Fibroblast of upper back skin (primary cell): ENCODE data around the gene C1D.
A peak's percentile ranks its signal among the peaks of the same experiment; 100 is the strongest.
"Not testable (repeated sequence)": the region's sequence is repeated elsewhere in the genome, so short reads cannot be mapped to it uniquely, and the experiment has no call there.

Experiments used
- DNase-seq: peaks from one replicate; pipeline ENCODE4 v3.0.0-alpha.2; 2013

The C1D gene, protein sequence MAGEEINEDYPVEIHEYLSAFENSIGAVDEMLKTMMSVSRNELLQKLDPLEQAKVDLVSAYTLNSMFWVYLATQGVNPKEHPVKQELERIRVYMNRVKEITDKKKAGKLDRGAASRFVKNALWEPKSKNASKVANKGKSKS

GRCh38 chr2:68062680-68063387 lies at the start of gene C1D:
Gene C1D (minus strand): TSS chr2:68063004. CDS start chr2:68047310, 15,694 bp downstream.
- DNase-seq, result peak; percentile 89

GRCh38 chr2:68110102-68110501 lies 47.3 kb upstream of the C1D start:
- no peak for DNase-seq

GRCh38 chr2:68108120-68108519 lies 45.3 kb upstream of the C1D start:
- no peak for DNase-seq

DNA sequence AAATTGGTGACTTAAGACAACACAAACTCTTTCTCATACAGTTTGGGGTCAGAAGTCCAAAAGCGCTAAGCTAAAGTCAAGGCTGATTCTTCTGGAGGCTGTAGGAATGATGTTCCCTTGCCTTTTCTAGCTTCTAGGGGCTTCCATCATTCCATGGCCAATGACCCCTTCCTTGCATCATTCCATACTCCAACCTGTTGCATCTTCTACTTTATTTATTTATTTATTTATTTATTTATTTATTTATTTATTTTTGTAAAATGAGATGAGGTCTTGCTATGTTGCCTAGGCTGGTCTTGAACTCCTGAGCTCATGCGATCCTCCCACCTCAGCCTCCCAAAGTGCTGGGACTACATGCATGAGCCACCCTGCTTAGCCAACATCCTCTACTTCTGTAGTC lies 44.7 kb upstream of the C1D start:
- DNase-seq, result no peak

GRCh38 chr2:68104111-68104835 lies 41.5 kb upstream of the C1D start:
- no peak for DNase-seq

- peak; percentile 50 for DNase-seq
Observed at GRCh38 chr2:68103709-68104055, 40.9 kb upstream of the C1D start.

DNA sequence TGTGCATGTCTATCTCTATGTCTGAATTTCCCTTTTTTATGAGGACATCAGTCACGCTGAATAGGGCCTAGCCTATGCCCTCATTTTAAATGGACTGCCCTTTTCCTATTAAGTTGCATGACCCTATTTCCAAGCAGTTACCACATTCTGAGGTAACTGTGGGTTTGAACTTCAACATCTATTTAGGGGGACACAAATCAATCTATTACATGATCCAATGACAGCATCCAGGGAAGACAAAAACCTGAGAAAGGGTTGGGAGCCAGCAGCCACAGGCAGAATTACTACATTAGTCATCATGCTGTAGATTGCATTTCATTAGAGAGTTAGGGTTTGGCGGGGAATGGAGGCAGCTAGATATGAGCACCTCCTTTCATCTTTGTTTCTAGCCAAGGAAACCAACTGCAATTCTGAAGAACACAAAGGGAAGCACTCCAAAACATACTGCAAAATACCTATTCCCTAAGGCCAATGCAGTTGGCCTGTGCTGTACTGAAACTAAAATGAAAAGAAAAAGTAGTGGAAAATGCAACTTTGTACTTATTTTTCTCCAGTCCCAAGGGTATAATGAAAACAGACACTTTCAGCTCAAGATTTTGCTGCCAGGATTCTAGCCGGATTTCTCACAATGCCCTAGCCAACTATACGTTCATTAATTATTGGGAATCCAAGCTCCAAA lies 40.4 kb upstream of the C1D start:
- DNase-seq, result peak; percentile 84

- DNase-seq, result no peak
Observed at GRCh38 chr2:68100189-68100588, 37.4 kb upstream of the C1D start.

DNA sequence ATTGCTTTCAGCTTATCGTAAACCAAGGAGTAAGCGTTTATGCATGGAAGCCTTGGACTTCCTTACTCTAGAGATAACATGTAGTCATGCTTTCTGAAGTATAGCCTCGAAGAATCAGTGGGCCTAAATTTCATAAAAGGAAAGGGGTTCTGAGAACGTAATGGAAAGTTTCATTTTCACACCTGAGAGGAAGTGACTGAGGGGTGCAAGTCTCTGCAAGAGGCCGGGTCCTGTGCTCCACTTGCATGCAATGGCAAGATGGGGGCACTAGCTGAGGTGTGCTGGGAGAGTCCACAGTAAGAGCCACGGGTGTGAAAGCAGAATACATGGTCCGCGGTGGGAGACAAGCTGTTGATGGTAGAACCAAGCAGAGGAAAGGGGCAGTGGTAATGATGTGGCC lies 36.5 kb upstream of the C1D start:
- no peak for DNase-seq

GRCh38 chr2:68098291-68098797 lies 35.5 kb upstream of the C1D start:
- no peak for DNase-seq

DNA sequence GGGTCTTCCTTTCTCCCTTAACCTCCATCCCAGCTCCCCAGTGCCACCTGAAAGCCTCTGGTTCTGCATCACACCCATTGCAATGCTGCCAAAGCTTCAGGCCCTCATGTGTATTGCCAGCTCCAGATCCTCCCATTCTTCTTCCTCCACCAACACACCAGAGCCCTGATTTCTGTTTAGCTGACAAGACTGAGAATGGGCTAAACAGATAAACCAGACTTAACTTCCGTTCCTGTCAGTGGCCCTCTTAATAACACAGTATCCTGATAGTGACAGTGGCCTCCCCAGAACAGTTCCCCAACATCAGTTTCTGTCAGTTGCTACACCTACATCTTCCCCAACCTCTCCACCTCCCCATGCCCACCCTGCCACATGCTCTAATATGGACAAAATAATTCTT lies 31.3 kb upstream of the C1D start:
- DNase-seq, result no peak

DNA sequence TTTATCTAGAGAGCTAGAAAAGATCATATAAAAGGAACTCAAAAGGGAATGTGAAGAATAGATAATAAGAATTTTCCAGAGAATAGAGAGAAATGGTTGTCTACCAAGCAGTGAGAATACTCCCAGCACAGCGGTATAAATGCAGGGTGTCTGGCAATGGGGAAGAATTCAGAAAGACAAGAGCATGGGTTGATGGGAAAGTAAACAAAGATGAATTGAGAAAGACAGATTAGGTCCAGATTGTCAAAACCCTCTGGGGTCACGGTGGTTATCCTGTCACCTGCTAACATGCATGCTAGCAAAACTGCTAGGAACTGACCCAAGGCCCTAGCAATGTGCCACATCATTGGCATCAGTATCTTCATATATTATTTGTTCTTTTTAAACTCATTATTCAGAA lies 30.8 kb upstream of the C1D start:
- no peak for DNase-seq

DNA sequence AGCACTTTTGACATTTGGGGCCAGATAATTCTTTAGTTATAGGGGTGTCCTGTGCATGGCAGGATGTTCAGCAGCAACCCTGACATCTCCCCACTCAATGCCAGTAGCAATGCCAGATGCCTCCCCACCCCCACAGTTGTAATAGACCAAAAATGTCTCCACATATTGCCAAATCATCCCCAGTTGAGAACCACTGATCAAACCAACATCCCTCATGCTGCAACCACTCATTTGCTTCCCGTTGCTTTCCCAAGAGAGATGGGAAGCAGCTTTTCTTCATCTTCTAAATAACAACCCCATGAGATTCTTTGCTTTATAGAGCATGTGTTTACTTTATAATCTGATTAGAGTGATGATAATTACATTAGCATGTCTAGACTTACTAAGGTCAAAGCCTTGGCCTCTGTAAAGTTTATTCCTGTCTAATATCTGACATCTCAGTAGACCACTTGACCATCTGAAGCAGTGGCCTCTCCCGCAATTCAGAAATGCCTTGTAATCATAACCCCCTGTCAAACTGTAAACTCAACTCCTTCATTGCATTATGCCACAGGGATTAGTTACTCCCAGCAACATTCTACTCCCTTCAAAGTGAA lies 28.7 kb upstream of the C1D start:
- DNase-seq, result no peak

GRCh38 chr2:68089961-68090360 lies 27.2 kb upstream of the C1D start:
- DNase-seq, result no peak

DNA sequence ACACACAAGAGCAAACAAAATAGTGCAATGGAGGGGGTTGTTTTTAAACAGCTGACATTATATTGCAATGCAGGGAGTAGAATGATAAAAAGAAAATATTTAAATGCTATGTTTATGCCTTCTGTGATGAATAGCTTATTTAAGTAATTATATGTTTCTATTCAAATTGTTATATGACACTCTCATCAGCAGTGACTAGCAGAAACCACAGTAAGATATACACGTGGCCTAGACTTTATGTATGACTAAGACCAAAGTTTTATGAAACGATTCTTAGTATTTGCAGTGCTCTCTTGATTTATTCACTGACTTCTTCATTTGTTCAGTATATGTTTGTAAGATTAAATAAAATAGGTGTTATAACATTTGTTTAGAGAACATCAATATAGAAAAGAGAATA lies 26.1 kb upstream of the C1D start:
- no peak for DNase-seq

DNA sequence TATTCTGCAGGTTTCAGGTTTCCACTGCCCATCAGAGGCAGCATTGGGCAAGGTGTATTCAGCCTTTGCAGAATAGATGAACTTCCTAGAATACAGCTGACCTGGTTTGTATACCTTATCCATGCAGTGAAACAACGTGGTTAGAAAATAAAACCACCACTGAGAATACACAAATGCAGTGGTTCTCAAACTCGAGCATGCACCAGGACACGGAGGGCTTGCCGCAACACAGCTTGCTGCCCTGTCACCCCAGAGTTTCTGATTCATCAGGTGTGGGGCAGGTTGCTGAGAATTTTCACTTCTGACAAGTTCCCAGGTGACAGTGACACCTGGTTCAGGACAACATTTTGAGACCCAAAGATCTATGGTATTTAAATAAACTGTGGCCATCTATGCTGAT lies 23.4 kb upstream of the C1D start:
- DNase-seq, result no peak

- no peak for DNase-seq
Observed at GRCh38 chr2:68083346-68083745, 20.5 kb upstream of the C1D start.

- no peak for DNase-seq
Observed at GRCh38 chr2:68074050-68074449, 11.2 kb upstream of the C1D start.

DNA sequence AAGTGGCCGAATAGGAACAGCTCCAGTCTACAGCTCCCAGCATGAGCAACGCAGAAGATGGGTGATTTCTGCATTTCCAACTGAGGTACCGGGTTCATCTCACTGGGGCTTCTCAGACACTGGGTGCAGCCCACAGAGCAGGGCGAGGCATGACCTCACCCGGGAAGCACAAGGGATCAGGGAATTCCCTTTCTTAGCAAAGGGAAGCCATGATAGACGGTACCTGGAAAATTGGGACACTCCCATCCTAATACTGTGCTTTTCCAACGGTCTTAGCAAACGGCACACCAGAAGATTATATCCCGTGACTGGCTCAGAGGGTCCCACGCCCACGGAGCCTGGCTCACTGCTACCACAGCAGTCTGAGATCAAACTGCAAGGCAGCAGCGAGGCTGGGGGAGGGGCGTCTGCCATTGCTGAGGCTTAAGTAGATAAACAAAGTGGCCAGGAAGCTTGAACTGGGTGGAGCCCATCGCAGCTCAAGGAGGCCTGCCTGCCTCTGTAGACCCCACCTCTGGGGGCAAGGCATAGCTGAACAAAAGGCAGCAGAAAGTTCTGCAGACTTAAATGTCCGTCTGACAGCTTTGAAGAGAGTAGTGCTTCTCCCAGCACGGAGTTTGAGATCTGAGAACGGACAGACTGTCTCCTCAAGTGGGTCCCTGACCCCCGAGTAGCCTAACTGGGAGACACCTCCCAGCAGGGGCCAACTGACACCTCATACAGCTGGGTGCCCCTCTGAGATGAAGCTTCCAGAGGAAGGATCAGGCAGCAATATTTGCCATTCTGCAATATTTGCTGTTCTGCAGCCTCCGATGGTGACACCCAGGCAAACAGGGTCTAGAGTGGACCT lies 1.2 kb upstream of the C1D start:
- not testable (repeated sequence) for DNase-seq

DNA sequence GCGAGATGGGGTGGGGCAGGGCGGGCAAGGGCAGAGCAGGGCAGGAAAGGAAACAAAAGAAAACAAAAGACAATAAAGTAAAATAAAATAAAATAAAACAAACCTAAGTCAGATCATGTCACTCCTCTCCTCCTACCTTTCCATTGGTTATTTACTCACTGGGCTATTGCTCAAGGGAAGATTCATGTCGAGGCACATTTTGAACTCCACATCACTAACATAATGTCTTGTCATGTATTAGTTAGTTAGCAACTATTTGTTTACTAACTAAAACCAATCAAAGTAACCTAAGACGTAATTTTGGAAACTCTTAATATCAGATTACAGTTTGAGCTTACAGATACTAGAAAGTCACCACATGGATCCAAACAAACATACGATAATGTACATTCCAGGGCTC lies 2.2 kb downstream of the C1D start:
- DNase-seq, result no peak

GRCh38 chr2:68059784-68060525 lies 2.8 kb downstream of the C1D start:
- no peak for DNase-seq
